Testis (tissue), 3 donors: ENCODE measurements around the gene MPC1. TPM values are rescaled to one million over a fixed set of nuclear protein-coding genes. Genes with fewer than 3 reads are reported as not detected.

ENCODE experiments used
- DNase-seq: peaks from one replicate; pipeline ENCODE4 v3.0.0-alpha.2; 2019
- H3K27ac ChIP-seq, 2 donors: fragments of 200-600 bp; sonication (generic); one replicate each; pipeline ENCODE4 v1.5.1; 2019
- H3K27me3 ChIP-seq: fragments of 200-600 bp; sonication (generic); one replicate; pipeline ENCODE4 v1.5.1; 2019
- H3K36me3 ChIP-seq: fragments of 200-600 bp; sonication (generic); one replicate; pipeline ENCODE4 v1.5.1; 2017; ENCODE audit warnings: low read depth; ENCODE audit errors: missing control alignments
- H3K4me1 ChIP-seq: fragments of 200-600 bp; sonication (generic); one replicate; pipeline ENCODE4 v1.5.1; 2019
- H3K4me3 ChIP-seq, 2 donors: fragments of 200-600 bp; sonication (generic); one replicate each; pipeline ENCODE4 v1.5.1; 2017 to 2019
- H3K9me3 ChIP-seq: fragments of 200-600 bp; sonication (generic); one replicate; pipeline ENCODE4 v1.5.1; 2017
- POLR2A ChIP-seq: fragments of 450-650 bp; IDR thresholded peaks from one replicate; pipeline ENCODE4 v1.6.1; 2017; ENCODE audit warnings: antibody characterized with exemption, mild to moderate bottlenecking, moderate library complexity
- WGBS, 2 donors: methylation state at CpG; one replicate each; pipeline ENCODE4 v1.1.5; 2018; 5-methylcytosine and 5-hydroxymethylcytosine counted together
- intact Hi-C: fragments of 100-400 bp; cut with DNase I; formaldehyde crosslinking; loops from one replicate; pipeline ENCODE4 v1.15.1; 2023; ENCODE audit warnings: low total_unique reads
- polyA plus RNA-seq: library from polyadenylated mRNA; stranded (reverse); fragments of 350-450 nt; fragmentation: Illumina TruSeq; extraction: RNeasy Lipid Tissue Mini Kit (QIAGEN cat#74804); gene quantifications from one replicate; pipeline ENCODE4 v1.2.3, GENCODE V29; 2014; ENCODE audit warnings: low read depth, low replicate concordance; ENCODE audit not compliant: insufficient read depth
- total RNA-seq, 2 donors: library from RNA; depleted of rRNA; stranded (reverse); fragments of >200 nt; gene quantifications; one replicate each; pipeline ENCODE4 v1.2.3, GENCODE V29; 2016
- TF ChIP-seq, protein P1 (sequence below), 3 experiments: fragments of 450-650 bp in 2 of 3; fragments of 200-600 bp in 1 of 3; sonication (generic) in 1 of 3; IDR thresholded peaks; one replicate each; pipeline ENCODE4 v1.5.1; 2016 to 2019; ENCODE audit warnings: antibody characterized with exemption in 3 of 3, mild to moderate bottlenecking in 2 of 3, moderate library complexity in 1 of 3

MPC1 gene
- total and polyA plus RNA-seq, 3 donors from 2014 or later = 22.5 to 54.2 (median 24.0) TPM

DNA sequence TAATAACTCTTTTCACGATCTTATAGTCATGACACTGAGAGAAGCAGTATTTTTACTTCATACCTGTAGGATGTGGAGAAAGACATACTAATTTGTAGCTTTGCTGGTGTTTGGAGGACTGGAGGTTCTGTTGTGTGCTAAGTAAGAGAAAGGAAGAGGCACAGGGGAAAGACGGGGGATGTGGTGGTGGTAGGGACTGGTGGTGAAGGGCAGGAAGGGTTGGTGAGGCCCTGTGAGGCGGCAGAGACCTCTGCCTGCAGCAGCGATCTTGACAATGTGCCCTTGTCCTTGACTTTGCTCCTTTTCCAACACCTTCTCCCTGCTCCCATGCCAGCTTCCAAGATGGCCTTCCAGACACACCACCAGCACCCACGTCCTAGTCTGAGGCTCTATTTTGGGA, 32.6 kb upstream of the MPC1 start:
- H3K4me1 ChIP-seq = no peaks in the 10 kb centered on the region
- intact Hi-C loops = no loop called here
- no peak for DNase-seq
- no peak overlapping the region for H3K4me3 ChIP-seq
- H3K9me3 ChIP-seq = no peaks in the 10 kb centered on the region
- no peaks in the 10 kb centered on the region for H3K27me3 ChIP-seq
- TF ChIP-seq POLR2A = no peak
- TF ChIP-seq, protein P1, sequence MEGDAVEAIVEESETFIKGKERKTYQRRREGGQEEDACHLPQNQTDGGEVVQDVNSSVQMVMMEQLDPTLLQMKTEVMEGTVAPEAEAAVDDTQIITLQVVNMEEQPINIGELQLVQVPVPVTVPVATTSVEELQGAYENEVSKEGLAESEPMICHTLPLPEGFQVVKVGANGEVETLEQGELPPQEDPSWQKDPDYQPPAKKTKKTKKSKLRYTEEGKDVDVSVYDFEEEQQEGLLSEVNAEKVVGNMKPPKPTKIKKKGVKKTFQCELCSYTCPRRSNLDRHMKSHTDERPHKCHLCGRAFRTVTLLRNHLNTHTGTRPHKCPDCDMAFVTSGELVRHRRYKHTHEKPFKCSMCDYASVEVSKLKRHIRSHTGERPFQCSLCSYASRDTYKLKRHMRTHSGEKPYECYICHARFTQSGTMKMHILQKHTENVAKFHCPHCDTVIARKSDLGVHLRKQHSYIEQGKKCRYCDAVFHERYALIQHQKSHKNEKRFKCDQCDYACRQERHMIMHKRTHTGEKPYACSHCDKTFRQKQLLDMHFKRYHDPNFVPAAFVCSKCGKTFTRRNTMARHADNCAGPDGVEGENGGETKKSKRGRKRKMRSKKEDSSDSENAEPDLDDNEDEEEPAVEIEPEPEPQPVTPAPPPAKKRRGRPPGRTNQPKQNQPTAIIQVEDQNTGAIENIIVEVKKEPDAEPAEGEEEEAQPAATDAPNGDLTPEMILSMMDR (IDR thresholded peaks at IDR 0.05) = no peak
- WGBS, 2 donors = 86 to 88% methylated on average over 5 of the region's 5 CpGs
- no peaks in the 10 kb centered on the region for H3K36me3 ChIP-seq
- H3K27ac ChIP-seq = no peak overlapping the region

DNA sequence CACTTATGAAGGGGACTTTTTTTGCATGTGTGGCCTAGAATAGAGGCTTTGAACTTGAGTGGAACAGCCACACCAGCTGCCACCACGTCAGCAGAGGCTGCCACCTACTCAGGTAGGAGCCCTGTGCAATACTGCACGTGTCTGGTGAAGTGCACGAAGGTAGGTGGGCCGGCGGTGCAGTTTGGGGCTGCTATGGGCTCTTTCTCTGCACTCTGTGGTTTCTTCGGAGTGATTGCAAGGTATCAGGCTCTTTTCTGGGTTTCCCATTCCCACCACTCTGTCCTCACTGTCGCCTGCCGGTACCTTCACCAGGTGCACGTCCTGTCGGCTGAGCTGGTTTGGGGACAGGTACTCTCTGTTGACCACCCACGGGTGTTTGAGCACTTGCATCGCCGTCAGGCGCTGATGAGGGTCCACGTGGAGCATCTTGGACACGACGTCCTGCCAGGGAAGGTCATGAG, 30.8 kb upstream of the MPC1 start:
- WGBS, 2 donors = 76 to 90% methylated on average over 17 of the region's 17 CpGs
- Histone ChIP-seq H3K27ac (no peak overlapping the region), H3K27me3 (no peaks in the 10 kb centered on the region), H3K36me3 (no peaks in the 10 kb centered on the region), H3K9me3 (no peaks in the 10 kb centered on the region), H3K4me1 (no peaks in the 10 kb centered on the region), H3K4me3 (no peak overlapping the region)
- TF ChIP-seq, protein P1 (IDR thresholded peaks at IDR 0.05) = no peak
- no peak for TF ChIP-seq POLR2A
- intact Hi-C loops = no loop called here
- DNase-seq = no peak

DNA sequence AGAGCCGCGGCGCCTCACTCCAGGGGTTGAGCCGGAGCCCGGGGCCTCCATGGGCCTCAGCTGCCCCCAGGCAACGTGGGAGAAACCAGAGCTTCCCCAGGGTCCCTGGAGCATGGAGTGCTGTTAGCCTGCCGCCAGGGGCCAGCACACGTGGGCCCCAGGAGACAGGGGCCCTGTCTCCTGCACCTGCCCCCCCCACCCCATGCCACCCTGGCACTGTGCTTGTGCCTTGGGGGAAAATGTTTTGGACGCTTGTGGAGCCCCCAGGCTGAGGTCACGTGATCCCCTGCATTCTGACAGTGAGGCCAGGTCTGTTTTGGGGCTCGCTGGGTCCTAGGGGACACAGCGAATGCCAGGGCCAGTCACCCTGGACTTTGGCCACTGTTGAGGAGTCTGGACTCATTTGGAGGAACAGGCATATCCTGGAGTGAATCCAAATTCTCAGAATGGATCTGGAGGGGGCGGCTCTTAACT, 30.2 kb upstream of the MPC1 start:
- intact Hi-C loops = no loop called here
- Histone ChIP-seq H3K4me1 (no peaks in the 10 kb centered on the region), H3K27ac (no peak overlapping the region), H3K4me3 (peak overlapping the region in 1 of 2 donors; percentile 20), H3K27me3 (no peaks in the 10 kb centered on the region), H3K36me3 (no peaks in the 10 kb centered on the region), H3K9me3 (no peaks in the 10 kb centered on the region)
- TF ChIP-seq, protein P1 (IDR thresholded peaks at IDR 0.05) = no peak
- TF ChIP-seq POLR2A = no peak
- no peak for DNase-seq
- 79 to 88% methylated on average over 5 to 13 of the region's 13 CpGs for WGBS, 2 donors

GRCh38 chr6:166412156-166412910, 29.6 kb upstream of the MPC1 start:
- 59 to 77% methylated on average over 27 to 49 of the region's 49 CpGs for WGBS, 2 donors
- intact Hi-C loops = no loop called here
- Histone ChIP-seq H3K9me3 (no peaks in the 10 kb centered on the region), H3K4me1 (no peaks in the 10 kb centered on the region), H3K4me3 (peak overlapping the region in 1 of 2 donors; percentile 20), H3K36me3 (no peaks in the 10 kb centered on the region), H3K27ac (no peak overlapping the region), H3K27me3 (no peaks in the 10 kb centered on the region)
- DNase-seq = no peak
- TF ChIP-seq, protein P1 (IDR thresholded peaks at IDR 0.05) = no peak
- no peak for TF ChIP-seq POLR2A
